GM18498 (cell line): ENCODE data around the gene ZWILCH.
"Not testable (repeated sequence)": the region's sequence is repeated elsewhere in the genome, so short reads cannot be mapped to it uniquely, and the experiment has no call there.

Source experiments
- ATAC-seq: cut with Tn5 transposase; IDR thresholded peaks from one replicate; pipeline ENCODE4 v1.9.1; 2021; ENCODE audit warnings: mild to moderate bottlenecking, moderate library complexity; ENCODE audit not compliant: unreplicated experiment

Gene ZWILCH

GRCh38 chr15:66504563-66505429, at the start of gene ZWILCH, which contains the start of gene RPL4:
ZWILCH (plus strand) TSS chr15:66505326; CDS start chr15:66505339, 13 bp downstream.
RPL4 (minus strand) TSS chr15:66504855; CDS start chr15:66504790, 65 bp downstream.
- peak; percentile 79 for ATAC-seq

- no peak for ATAC-seq
These were observed 48.9 kb upstream of the ZWILCH start for GRCh38 chr15:66456211-66456610.

- no peak for ATAC-seq
These were observed 45.1 kb upstream of the ZWILCH start for GRCh38 chr15:66459818-66460615.

- not testable (repeated sequence) for ATAC-seq
These were observed 43.8 kb upstream of the ZWILCH start for GRCh38 chr15:66461294-66461693.

- ATAC-seq = no peak
These were observed 43.2 kb upstream of the ZWILCH start for GRCh38 chr15:66461917-66462316.

- ATAC-seq = no peak
These were observed 42.5 kb upstream of the ZWILCH start for GRCh38 chr15:66462627-66463026.

- not testable (repeated sequence) for ATAC-seq
These were observed 39.8 kb upstream of the ZWILCH start for GRCh38 chr15:66465294-66465693.

GRCh38 chr15:66467162-66468040, 37.7 kb upstream of the ZWILCH start:
- not testable (repeated sequence) for ATAC-seq

- ATAC-seq = not testable (repeated sequence)
These were observed 34.3 kb upstream of the ZWILCH start for GRCh38 chr15:66470825-66471224.

- ATAC-seq = peak; percentile 89
These were observed 32.7 kb upstream of the ZWILCH start for GRCh38 chr15:66472176-66472999.

GRCh38 chr15:66474135-66474534, 31.0 kb upstream of the ZWILCH start:
- ATAC-seq = no peak

- no peak for ATAC-seq
These were observed 30.2 kb upstream of the ZWILCH start for GRCh38 chr15:66474963-66475362.

GRCh38 chr15:66476535-66476934, 28.6 kb upstream of the ZWILCH start:
- ATAC-seq = no peak

GRCh38 chr15:66477011-66477410, 28.1 kb upstream of the ZWILCH start:
- ATAC-seq = no peak

GRCh38 chr15:66480267-66480666, 24.9 kb upstream of the ZWILCH start:
- ATAC-seq = no peak

- no peak for ATAC-seq
These were observed 23.8 kb upstream of the ZWILCH start for GRCh38 chr15:66481107-66481856.

GRCh38 chr15:66482539-66482938, 22.6 kb upstream of the ZWILCH start:
- no peak for ATAC-seq

- ATAC-seq = no peak
These were observed 22.0 kb upstream of the ZWILCH start for GRCh38 chr15:66483131-66483566.

GRCh38 chr15:66484539-66485112, 20.5 kb upstream of the ZWILCH start:
- no peak for ATAC-seq
